ENCODE measurements around the gene AKT3.
A peak's percentile ranks its signal among the peaks of the same experiment; 100 is the strongest.

Gene AKT3

GRCh38 chr1:243482141-243483022 lies 367.7 kb downstream of the AKT3 start:
- DNase-seq = no peak

GRCh38 chr1:243481101-243481500 lies 368.9 kb downstream of the AKT3 start:
- DNase-seq = no peak

- DNase-seq = no peak
Observed at GRCh38 chr1:243477731-243478290, 372.2 kb downstream of the AKT3 start.

- DNase-seq = peak; percentile 7
Observed at GRCh38 chr1:243475966-243476365, 374.1 kb downstream of the AKT3 start.

GRCh38 chr1:243474906-243475305 lies 375.1 kb downstream of the AKT3 start:
- DNase-seq = no peak

GRCh38 chr1:243474136-243474881 lies 375.7 kb downstream of the AKT3 start:
- no peak for DNase-seq

GRCh38 chr1:243473227-243474135 lies 376.6 kb downstream of the AKT3 start:
- peak; percentile 11 for DNase-seq

GRCh38 chr1:243471754-243472745 lies 378.0 kb downstream of the AKT3 start:
- peak; percentile 24 for DNase-seq

- no peak for DNase-seq
Observed at GRCh38 chr1:243471026-243471685, 378.9 kb downstream of the AKT3 start.

- no peak for DNase-seq
Observed at GRCh38 chr1:243470502-243470901, 379.5 kb downstream of the AKT3 start.

- no peak for DNase-seq
Observed at GRCh38 chr1:243469497-243469896, 380.5 kb downstream of the AKT3 start.

GRCh38 chr1:243465738-243466137 lies 384.3 kb downstream of the AKT3 start:
- no peak for DNase-seq

GRCh38 chr1:243465081-243465480 lies 385.0 kb downstream of the AKT3 start:
- DNase-seq = no peak

GRCh38 chr1:243462929-243463697 lies 386.9 kb downstream of the AKT3 start:
- no peak for DNase-seq

- DNase-seq = no peak
Observed at GRCh38 chr1:243461700-243462099, 388.3 kb downstream of the AKT3 start.

GRCh38 chr1:243459059-243459458 lies 391.0 kb downstream of the AKT3 start:
- no peak for DNase-seq

GRCh38 chr1:243457363-243457982 lies 392.6 kb downstream of the AKT3 start:
- DNase-seq = no peak

GRCh38 chr1:243455760-243456651 lies 394.0 kb downstream of the AKT3 start:
- no peak for DNase-seq

Data from HCEC 1CT (cell line).